SK-N-MC (cell line): ENCODE measurements around the gene LRP2BP.

Experiments used
- DNase-seq: peaks from one replicate; pipeline ENCODE4 v3.0.0-alpha.2; 2011; ENCODE audit warnings: low read depth, low spot score
- H3K27ac ChIP-seq: fragments of 200-600 bp; sonication (generic); 2 replicates; pipeline ENCODE4 v1.5.1; 2016; ENCODE audit warnings: mixed run types
- H3K36me3 ChIP-seq: fragments of 200-600 bp; sonication (generic); 2 replicates; pipeline ENCODE4 v1.6.1; 2017; ENCODE audit warnings: antibody characterized with exemption, low read length, mixed read lengths; ENCODE audit not compliant: insufficient read depth
- H3K4me3 ChIP-seq: fragments of 200-600 bp; sonication (generic); 2 replicates; pipeline ENCODE4 v1.5.1; 2016
- H3K9ac ChIP-seq: fragments of 200-600 bp; sonication (generic); 2 replicates; pipeline ENCODE4 v1.8.0; 2017; ENCODE audit warnings: mixed run types, mixed read lengths; ENCODE audit not compliant: insufficient read length
- H3K9me3 ChIP-seq: fragments of 200-600 bp; sonication (generic); 2 replicates; pipeline ENCODE4 v1.6.1; 2017; ENCODE audit warnings: low read depth, mild to moderate bottlenecking, antibody characterized with exemption, low read length, moderate library complexity, mixed read lengths
- EZH2 ChIP-seq: fragments of 200-600 bp; sonication (generic); IDR thresholded peaks from one replicate; pipeline ENCODE4 v1.6.1; 2017; ENCODE audit warnings: antibody characterized with exemption
- FOXP2 ChIP-seq: optimal IDR thresholded peaks from 2 replicates; pipeline ENCODE3; 2011; ENCODE audit warnings: mild to moderate bottlenecking, moderate library complexity; ENCODE audit not compliant: insufficient read depth; ENCODE audit errors: extremely low read length, control extremely low read depth
- POLR2AphosphoS5 ChIP-seq: IDR thresholded peaks from 2 replicates; pipeline ENCODE4 v1.6.1; 2012; ENCODE audit warnings: mild to moderate bottlenecking, low read depth, low read length, borderline replicate concordance

LRP2BP gene

DNA sequence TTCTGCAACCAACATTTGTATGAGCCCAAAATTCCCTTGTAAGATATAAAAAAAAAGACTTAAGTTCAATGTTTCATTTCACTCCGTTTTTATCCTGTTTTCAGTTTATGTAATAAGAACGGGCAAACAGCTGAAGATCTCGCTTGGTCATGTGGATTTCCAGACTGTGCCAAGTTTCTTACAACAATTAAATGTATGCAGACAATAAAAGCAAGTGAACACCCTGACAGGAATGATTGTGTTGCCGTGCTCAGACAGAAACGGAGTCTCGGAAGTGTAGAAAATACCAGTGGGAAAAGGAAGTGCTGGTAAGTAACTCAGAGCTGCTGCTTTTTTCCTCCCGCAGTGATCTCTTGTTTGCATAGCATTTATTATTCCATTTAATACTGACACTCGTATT lies 3.7 kb upstream of the LRP2BP start:
- H3K9ac ChIP-seq, result no peak overlapping the region
- TF ChIP-seq POLR2AphosphoS5 (no peak), EZH2 (no peak), FOXP2 (no peak)
- DNase-seq, result no peak
- H3K4me3 ChIP-seq, result no peak overlapping the region
- H3K9me3 ChIP-seq, result no peaks in the 10 kb centered on the region
- no peak overlapping the region for H3K27ac ChIP-seq
- peaks cover 12% of the 10 kb centered on the region; the same call in 1 of the 2 replicates for H3K36me3 ChIP-seq

- no peak overlapping the region for H3K27ac ChIP-seq
- no peak for DNase-seq
- H3K9ac ChIP-seq, result no peak overlapping the region
- no peak for TF ChIP-seq POLR2AphosphoS5
- TF ChIP-seq FOXP2, result no peak
- no peak for TF ChIP-seq EZH2
- H3K9me3 ChIP-seq, result no peaks in the 10 kb centered on the region
- H3K36me3 ChIP-seq, result peaks cover 12% of the 10 kb centered on the region; the same call in 1 of the 2 replicates
- no peak overlapping the region for H3K4me3 ChIP-seq
Measured at GRCh38 chr4:185398618-185399017, 2.9 kb upstream of the LRP2BP start.

GRCh38 chr4:185396724-185397385 lies 1.1 kb upstream of the LRP2BP start, which contains the start of gene ANKRD37:
Gene ANKRD37, plus strand, starts transcription at chr4:185396841. Its CDS starts 83 bp downstream, at chr4:185396924.
- no peak for TF ChIP-seq FOXP2
- TF ChIP-seq EZH2, result no peak
- TF ChIP-seq POLR2AphosphoS5, result no peak
- no peak within 1 kb of the TSS for H3K27ac ChIP-seq
- H3K4me3 ChIP-seq, result peak within 1 kb of the TSS; percentile 90
- DNase-seq, result no peak
- H3K9ac ChIP-seq, result peak within 1 kb of the TSS; percentile 76
- no peaks in the 10 kb centered on the region for H3K9me3 ChIP-seq
- H3K36me3 ChIP-seq, result peaks cover 5% of the 10 kb centered on the region; the same call in 1 of the 2 replicates

- peaks cover 3% of the 10 kb centered on the region; the same call in 1 of the 2 replicates for H3K36me3 ChIP-seq
- peak overlapping the region; percentile 76 for H3K9ac ChIP-seq
- DNase-seq, result peak; percentile 72
- H3K9me3 ChIP-seq, result no peaks in the 10 kb centered on the region
- TF ChIP-seq EZH2 (no peak), FOXP2 (no peak), POLR2AphosphoS5 (peak; percentile 78)
- peak overlapping the region; percentile 90 for H3K4me3 ChIP-seq
- H3K27ac ChIP-seq, result no peak overlapping the region
Measured at GRCh38 chr4:185395956-185396723, 416 bp upstream of the LRP2BP start.

DNA sequence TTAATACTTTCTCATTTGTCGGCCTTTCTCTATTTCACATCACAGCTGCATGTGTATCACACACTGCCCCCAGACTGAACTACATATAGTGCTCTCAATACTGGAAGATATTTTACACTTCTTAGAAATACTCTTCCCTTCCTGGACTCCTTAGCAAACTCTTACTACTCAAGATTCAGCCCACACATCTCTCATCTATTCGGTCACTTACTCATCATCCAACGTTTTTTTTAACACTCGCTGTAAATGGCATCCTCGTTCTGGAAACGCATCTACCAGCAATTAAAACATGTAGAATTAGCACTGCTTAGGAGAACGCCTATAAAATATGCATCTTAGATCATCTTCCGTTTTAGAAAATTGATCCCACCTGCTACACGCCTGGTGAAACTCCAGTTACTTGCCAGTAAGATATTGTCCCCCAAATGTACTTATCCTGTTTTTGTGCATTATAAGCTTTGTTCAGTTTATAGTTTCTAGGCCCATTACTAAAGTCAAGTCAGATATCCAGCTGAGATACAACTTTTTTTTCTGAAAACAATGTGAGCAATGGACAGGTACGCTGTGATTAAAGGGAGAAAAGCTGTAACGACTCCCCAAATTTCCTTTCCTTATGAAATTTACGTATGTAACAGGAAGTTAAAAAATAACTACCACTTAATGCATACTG lies 1.0 kb downstream of the LRP2BP start:
- TF ChIP-seq FOXP2 (no peak), POLR2AphosphoS5 (no peak), EZH2 (no peak)
- no peaks in the 10 kb centered on the region for H3K9me3 ChIP-seq
- no peak for DNase-seq
- H3K9ac ChIP-seq, result no peak overlapping the region
- H3K36me3 ChIP-seq, result peaks cover 3% of the 10 kb centered on the region; the same call in 1 of the 2 replicates
- H3K27ac ChIP-seq, result no peak overlapping the region
- H3K4me3 ChIP-seq, result peak overlapping the region; percentile 90

- Histone ChIP-seq H3K4me3 (no peak overlapping the region), H3K9ac (no peak overlapping the region), H3K9me3 (no peaks in the 10 kb centered on the region), H3K27ac (no peak overlapping the region), H3K36me3 (no peaks in the 10 kb centered on the region)
- no peak for DNase-seq
- TF ChIP-seq FOXP2 (no peak), POLR2AphosphoS5 (no peak)
Measured at GRCh38 chr4:185392156-185392555, 3.6 kb downstream of the LRP2BP start.

DNA sequence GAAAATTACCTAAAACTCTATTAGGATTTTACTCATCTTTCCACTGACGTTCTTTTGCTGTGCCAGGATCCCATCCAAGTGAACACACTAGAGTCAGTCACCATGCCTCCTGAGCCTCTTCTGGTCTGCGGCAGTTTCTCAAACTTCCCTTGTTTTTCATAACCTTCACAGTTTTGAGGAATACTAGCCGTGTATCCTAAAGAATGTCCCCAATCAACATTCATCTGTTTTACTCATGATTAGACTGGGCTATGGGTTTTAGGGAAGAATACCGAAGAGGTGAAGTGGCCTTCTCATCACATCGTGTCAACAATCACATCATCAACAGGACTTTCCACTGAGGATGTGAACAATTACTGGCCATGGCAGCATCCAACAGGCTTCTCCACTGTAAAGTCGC lies 4.8 kb downstream of the LRP2BP start:
- no peaks in the 10 kb centered on the region for H3K36me3 ChIP-seq
- DNase-seq, result no peak
- H3K27ac ChIP-seq, result no peak overlapping the region
- H3K9me3 ChIP-seq, result no peaks in the 10 kb centered on the region
- TF ChIP-seq FOXP2, result no peak
- no peak overlapping the region for H3K4me3 ChIP-seq
- H3K9ac ChIP-seq, result no peak overlapping the region

- Histone ChIP-seq H3K27ac (no peak overlapping the region), H3K36me3 (no peaks in the 10 kb centered on the region), H3K9ac (no peak overlapping the region), H3K9me3 (no peaks in the 10 kb centered on the region), H3K4me3 (no peak overlapping the region)
- no peak for TF ChIP-seq FOXP2
- TF ChIP-seq POLR2AphosphoS5, result no peak
- TF ChIP-seq EZH2, result no peak
- no peak for DNase-seq
Measured at GRCh38 chr4:185387957-185388356, 7.8 kb downstream of the LRP2BP start.

DNA sequence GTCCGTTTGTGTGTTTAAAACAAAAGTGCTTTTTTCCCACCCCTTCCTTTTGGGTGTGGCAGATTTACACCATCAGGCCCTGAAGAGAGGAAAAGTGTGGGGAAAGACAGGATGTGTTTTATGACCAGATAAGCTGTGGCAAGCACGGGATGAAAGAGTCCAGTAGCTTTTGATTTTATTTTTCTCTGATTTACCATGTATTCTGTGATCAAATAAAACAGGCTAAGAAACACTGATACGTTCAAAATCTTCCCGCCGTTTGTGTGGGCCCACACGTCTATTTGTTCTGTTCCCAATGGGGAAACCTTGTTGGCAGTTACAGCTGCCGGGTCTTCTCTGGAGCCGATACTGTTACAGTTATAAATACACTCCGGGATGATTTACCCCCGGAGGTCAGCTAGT lies 10.8 kb downstream of the LRP2BP start:
- TF ChIP-seq EZH2 (no peak), POLR2AphosphoS5 (no peak), FOXP2 (no peak)
- Histone ChIP-seq H3K4me3 (no peak overlapping the region), H3K9ac (no peak overlapping the region), H3K9me3 (no peaks in the 10 kb centered on the region; the same call in 1 of the 2 replicates), H3K27ac (no peak overlapping the region), H3K36me3 (no peaks in the 10 kb centered on the region)
- DNase-seq, result no peak
